Measurements from ENCODE around the gene CHST15.

CHST15 gene

GRCh38 chr10:124027031-124027611, 66.3 kb downstream of the CHST15 start:
- no peak overlapping the region for H3K27ac ChIP-seq (ENCODE audit: low read depth, low read length)
- no peaks in the 10 kb centered on the region for H3K9me2 ChIP-seq (replicated peaks; ENCODE audit: control insufficient read depth, low read length)
- H3K4me3 ChIP-seq (ENCODE audit: low read length), result no peak overlapping the region
- H3K27me3 ChIP-seq (ENCODE audit: control insufficient read depth, low read length), result no peaks in the 10 kb centered on the region
- H3F3A ChIP-seq (ENCODE audit: control insufficient read depth, insufficient read depth), result no peaks in the 10 kb centered on the region
- H3K36me3 ChIP-seq (ENCODE audit: control insufficient read depth, low read length), result peaks cover 32% of the 10 kb centered on the region
- H3K9me3 ChIP-seq (ENCODE audit: control insufficient read depth, insufficient read depth, low read length), result no peaks in the 10 kb centered on the region
- H3K4me2 ChIP-seq (ENCODE audit: low read length), result no peak overlapping the region
- no peak for TF ChIP-seq EZH2phosphoT487 (IDR thresholded peaks at IDR 0.05; ENCODE audit: borderline replicate concordance, low read length)
- TF ChIP-seq CTCF (IDR thresholded peaks at IDR 0.05; ENCODE audit: low read depth, low read length, poor library complexity, severe bottlenecking), result no peak
- peaks cover 4% of the 10 kb centered on the region for H3K4me1 ChIP-seq (ENCODE audit: control insufficient read depth, low read length)
- H3K79me2 ChIP-seq (ENCODE audit: control insufficient read depth, low read length), result no peaks in the 10 kb centered on the region
- no peaks in the 10 kb centered on the region for H4K20me1 ChIP-seq (ENCODE audit: control insufficient read depth, insufficient read depth, low read depth, low read length)

GRCh38 chr10:124026589-124026939, 66.8 kb downstream of the CHST15 start:
- H4K20me1 ChIP-seq (ENCODE audit: control insufficient read depth, insufficient read depth, low read depth, low read length), result no peaks in the 10 kb centered on the region
- H3K4me2 ChIP-seq (ENCODE audit: low read length), result no peak overlapping the region
- no peaks in the 10 kb centered on the region for H3K27me3 ChIP-seq (ENCODE audit: control insufficient read depth, low read length)
- TF ChIP-seq EZH2phosphoT487 (IDR thresholded peaks at IDR 0.05; ENCODE audit: borderline replicate concordance, low read length), result no peak
- no peaks in the 10 kb centered on the region for H3K9me3 ChIP-seq (ENCODE audit: control insufficient read depth, insufficient read depth, low read length)
- H3K4me1 ChIP-seq (ENCODE audit: control insufficient read depth, low read length), result peaks cover 4% of the 10 kb centered on the region
- no peaks in the 10 kb centered on the region for H3K79me2 ChIP-seq (ENCODE audit: control insufficient read depth, low read length)
- no peaks in the 10 kb centered on the region for H3F3A ChIP-seq (ENCODE audit: control insufficient read depth, insufficient read depth)
- H3K9me2 ChIP-seq (replicated peaks; ENCODE audit: control insufficient read depth, low read length), result no peaks in the 10 kb centered on the region
- H3K27ac ChIP-seq (ENCODE audit: low read depth, low read length), result no peak overlapping the region
- H3K36me3 ChIP-seq (ENCODE audit: control insufficient read depth, low read length), result peaks cover 29% of the 10 kb centered on the region
- H3K4me3 ChIP-seq (ENCODE audit: low read length), result no peak overlapping the region

GRCh38 chr10:124025660-124026588, 67.5 kb downstream of the CHST15 start:
- no peaks in the 10 kb centered on the region for H3K9me3 ChIP-seq (ENCODE audit: control insufficient read depth, insufficient read depth, low read length)
- H3K27ac ChIP-seq (ENCODE audit: low read depth, low read length), result no peak overlapping the region
- H3K4me1 ChIP-seq (ENCODE audit: control insufficient read depth, low read length), result peaks cover 4% of the 10 kb centered on the region
- no peaks in the 10 kb centered on the region for H3F3A ChIP-seq (ENCODE audit: control insufficient read depth, insufficient read depth)
- H3K4me2 ChIP-seq (ENCODE audit: low read length), result no peak overlapping the region
- no peaks in the 10 kb centered on the region for H3K27me3 ChIP-seq (ENCODE audit: control insufficient read depth, low read length)
- no peak overlapping the region for H3K4me3 ChIP-seq (ENCODE audit: low read length)
- H3K36me3 ChIP-seq (ENCODE audit: control insufficient read depth, low read length), result peaks cover 31% of the 10 kb centered on the region
- H4K20me1 ChIP-seq (ENCODE audit: control insufficient read depth, insufficient read depth, low read depth, low read length), result no peaks in the 10 kb centered on the region
- H3K79me2 ChIP-seq (ENCODE audit: control insufficient read depth, low read length), result no peaks in the 10 kb centered on the region
- TF ChIP-seq EZH2phosphoT487 (IDR thresholded peaks at IDR 0.05; ENCODE audit: borderline replicate concordance, low read length) (no peak), CTCF (IDR thresholded peaks at IDR 0.05; ENCODE audit: low read depth, low read length, poor library complexity, severe bottlenecking) (peak; percentile 25)
- H3K9me2 ChIP-seq (replicated peaks; ENCODE audit: control insufficient read depth, low read length), result no peaks in the 10 kb centered on the region

- H3K4me2 ChIP-seq (ENCODE audit: low read length), result no peak overlapping the region
- no peaks in the 10 kb centered on the region for H3K9me3 ChIP-seq (ENCODE audit: control insufficient read depth, insufficient read depth, low read length)
- no peaks in the 10 kb centered on the region for H3K9me2 ChIP-seq (replicated peaks; ENCODE audit: control insufficient read depth, low read length)
- peaks cover 4% of the 10 kb centered on the region for H3K4me1 ChIP-seq (ENCODE audit: control insufficient read depth, low read length)
- no peak overlapping the region for H3K27ac ChIP-seq (ENCODE audit: low read depth, low read length)
- TF ChIP-seq EZH2phosphoT487 (IDR thresholded peaks at IDR 0.05; ENCODE audit: borderline replicate concordance, low read length), result no peak
- TF ChIP-seq CTCF (IDR thresholded peaks at IDR 0.05; ENCODE audit: low read depth, low read length, poor library complexity, severe bottlenecking), result no peak
- no peaks in the 10 kb centered on the region for H3F3A ChIP-seq (ENCODE audit: control insufficient read depth, insufficient read depth)
- no peaks in the 10 kb centered on the region for H3K27me3 ChIP-seq (ENCODE audit: control insufficient read depth, low read length)
- H3K4me3 ChIP-seq (ENCODE audit: low read length), result no peak overlapping the region
- no peaks in the 10 kb centered on the region for H4K20me1 ChIP-seq (ENCODE audit: control insufficient read depth, insufficient read depth, low read depth, low read length)
- peaks cover 31% of the 10 kb centered on the region for H3K36me3 ChIP-seq (ENCODE audit: control insufficient read depth, low read length)
- no peaks in the 10 kb centered on the region for H3K79me2 ChIP-seq (ENCODE audit: control insufficient read depth, low read length)
Observed at GRCh38 chr10:124025152-124025551, 68.2 kb downstream of the CHST15 start.
